ENCODE measurements around the gene CRACR2A.

CRACR2A gene

DNA sequence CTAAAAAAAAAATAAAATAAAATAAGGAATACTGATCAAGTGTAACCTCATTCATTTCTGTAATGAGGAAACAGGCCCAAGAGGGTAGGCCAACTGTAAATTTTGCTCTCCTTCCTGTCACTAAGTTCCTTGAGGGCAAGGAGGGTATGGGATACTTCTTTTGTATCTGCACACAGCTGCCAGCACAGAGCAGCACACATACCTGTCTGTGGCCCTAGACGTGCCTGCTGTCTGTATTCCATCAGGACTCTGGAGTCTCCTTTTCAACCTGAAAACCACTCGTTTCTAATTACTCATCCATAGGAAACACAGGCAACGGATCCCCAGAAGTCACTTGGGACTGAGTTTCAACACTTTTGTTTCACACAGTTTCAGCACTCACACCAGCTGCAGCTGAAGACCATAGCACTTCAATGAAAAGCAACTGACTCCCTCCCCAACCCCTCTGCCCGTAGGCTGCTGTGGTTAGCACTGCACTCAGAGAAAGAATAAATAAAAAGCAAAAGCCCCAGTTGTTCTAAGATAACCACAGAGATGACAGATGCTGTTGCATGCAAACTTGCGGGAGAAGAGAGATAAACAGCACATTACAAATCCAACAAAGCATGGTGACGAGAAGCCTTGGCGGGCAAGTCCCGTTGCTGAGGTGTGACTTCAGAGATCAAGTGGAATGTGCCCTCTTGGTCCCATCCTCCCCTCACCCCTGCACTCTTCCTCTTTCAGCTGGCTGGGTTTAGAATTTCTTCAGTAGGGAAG is 24.9 kb downstream of the CRACR2A start:
- H3K4me3 ChIP-seq (ENCODE audit: low read depth, low read length), result peak overlapping the region; percentile 42
- TF ChIP-seq, protein P1, sequence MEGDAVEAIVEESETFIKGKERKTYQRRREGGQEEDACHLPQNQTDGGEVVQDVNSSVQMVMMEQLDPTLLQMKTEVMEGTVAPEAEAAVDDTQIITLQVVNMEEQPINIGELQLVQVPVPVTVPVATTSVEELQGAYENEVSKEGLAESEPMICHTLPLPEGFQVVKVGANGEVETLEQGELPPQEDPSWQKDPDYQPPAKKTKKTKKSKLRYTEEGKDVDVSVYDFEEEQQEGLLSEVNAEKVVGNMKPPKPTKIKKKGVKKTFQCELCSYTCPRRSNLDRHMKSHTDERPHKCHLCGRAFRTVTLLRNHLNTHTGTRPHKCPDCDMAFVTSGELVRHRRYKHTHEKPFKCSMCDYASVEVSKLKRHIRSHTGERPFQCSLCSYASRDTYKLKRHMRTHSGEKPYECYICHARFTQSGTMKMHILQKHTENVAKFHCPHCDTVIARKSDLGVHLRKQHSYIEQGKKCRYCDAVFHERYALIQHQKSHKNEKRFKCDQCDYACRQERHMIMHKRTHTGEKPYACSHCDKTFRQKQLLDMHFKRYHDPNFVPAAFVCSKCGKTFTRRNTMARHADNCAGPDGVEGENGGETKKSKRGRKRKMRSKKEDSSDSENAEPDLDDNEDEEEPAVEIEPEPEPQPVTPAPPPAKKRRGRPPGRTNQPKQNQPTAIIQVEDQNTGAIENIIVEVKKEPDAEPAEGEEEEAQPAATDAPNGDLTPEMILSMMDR (IDR thresholded peaks at IDR 0.05; ENCODE audit: low read depth, low read length), result no peak
- TF ChIP-seq, protein P2, sequence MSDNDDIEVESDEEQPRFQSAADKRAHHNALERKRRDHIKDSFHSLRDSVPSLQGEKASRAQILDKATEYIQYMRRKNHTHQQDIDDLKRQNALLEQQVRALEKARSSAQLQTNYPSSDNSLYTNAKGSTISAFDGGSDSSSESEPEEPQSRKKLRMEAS (IDR thresholded peaks at IDR 0.05; ENCODE audit: low read depth, low read length), result peak; percentile 47; the same call in 1 of the 2 replicates
- peak; percentile 96 for DNase-seq (ENCODE audit: low read depth)

DNA sequence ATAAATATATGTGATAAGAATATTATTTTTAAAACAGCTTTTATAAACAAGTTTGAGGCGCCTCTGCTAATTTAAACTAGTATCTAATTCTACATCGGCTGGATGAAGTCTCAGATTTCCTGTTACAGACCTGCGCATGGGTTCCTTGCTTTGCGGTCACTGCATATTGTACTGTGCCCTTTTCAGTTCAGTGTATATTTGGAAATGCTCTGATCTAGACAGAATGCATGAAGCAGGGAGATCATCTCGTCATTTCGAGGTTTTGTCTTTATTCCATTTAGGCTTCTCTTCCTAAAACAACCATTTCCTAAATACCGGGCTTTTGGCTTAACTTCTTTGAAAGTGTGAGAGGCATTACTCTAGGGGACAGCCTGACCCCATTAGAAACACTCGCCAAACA is 25.6 kb downstream of the CRACR2A start:
- TF ChIP-seq, protein P1 (IDR thresholded peaks at IDR 0.05; ENCODE audit: low read depth, low read length), result no peak
- no peak for TF ChIP-seq POLR2A (IDR thresholded peaks at IDR 0.05; ENCODE audit: extremely low read depth, insufficient read length)
- TF ChIP-seq, protein P2 (IDR thresholded peaks at IDR 0.05; ENCODE audit: low read depth, low read length), result no peak
- TF ChIP-seq MYC (IDR thresholded peaks at IDR 0.05; ENCODE audit: low read depth, low read length), result no peak
- peak; percentile 54 for DNase-seq (ENCODE audit: low read depth)
- peak overlapping the region; percentile 37 for H3K4me3 ChIP-seq (ENCODE audit: low read depth, low read length)

DNA sequence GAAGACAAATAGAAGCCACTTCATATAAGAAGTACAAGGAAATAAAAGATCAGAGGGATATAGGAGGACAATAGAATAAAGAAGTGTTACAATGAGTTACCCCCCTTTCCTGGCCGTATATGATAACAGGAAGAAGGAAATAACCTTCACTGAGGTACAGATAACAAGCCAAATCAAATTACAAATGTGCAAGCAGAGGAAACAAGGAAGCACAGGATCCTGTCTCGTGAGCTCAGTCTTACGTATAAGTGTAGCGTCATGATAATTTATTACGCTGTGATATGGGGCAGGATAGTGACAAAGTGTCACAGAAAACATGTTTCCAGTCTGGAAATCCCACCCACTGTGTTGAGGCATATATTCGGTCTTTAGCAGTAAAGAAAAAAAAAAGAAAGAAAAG is 26.5 kb downstream of the CRACR2A start:
- TF ChIP-seq MYC (IDR thresholded peaks at IDR 0.05; ENCODE audit: low read depth, low read length) (no peak), POLR2A (IDR thresholded peaks at IDR 0.05; ENCODE audit: extremely low read depth, insufficient read length) (no peak)
- TF ChIP-seq, protein P2 (IDR thresholded peaks at IDR 0.05; ENCODE audit: low read depth, low read length), result no peak
- TF ChIP-seq, protein P1 (IDR thresholded peaks at IDR 0.05; ENCODE audit: low read depth, low read length), result no peak
- peak; percentile 29 for DNase-seq (ENCODE audit: low read depth)
- no peak overlapping the region for H3K4me3 ChIP-seq (ENCODE audit: low read depth, low read length)

DNA sequence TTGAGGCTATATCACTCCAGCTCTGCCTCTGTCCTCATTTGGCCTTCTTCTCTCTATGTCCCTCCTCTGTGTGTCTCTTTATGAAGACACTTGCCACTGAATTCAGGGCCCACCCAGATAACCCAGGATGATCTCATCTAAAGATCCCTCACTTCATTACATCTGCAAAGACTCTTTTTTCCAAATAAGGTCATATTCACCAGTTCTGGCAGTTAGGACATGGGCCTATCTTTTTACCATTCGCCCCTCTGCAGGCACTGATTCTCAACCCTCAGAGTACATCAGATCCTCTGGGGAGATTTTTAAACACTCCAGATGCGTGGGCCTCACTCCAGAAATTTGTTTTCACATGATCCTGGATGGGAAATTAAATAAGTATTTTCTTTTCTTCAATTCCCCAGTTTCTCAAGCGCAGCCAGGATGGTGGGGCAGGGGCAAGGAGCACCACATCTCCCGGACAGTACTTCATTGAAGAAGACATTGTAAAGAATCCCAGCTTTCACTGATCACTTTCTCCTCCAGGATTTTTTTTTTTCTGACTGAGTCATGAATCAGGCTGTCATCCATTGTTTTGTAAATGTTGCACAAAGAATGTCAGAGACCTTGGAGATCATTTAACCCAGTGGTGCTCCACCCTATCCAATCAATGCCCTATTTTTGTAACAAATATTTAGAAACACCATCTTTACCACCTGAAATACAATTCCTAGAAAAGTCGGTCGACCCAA is 27.4 kb downstream of the CRACR2A start:
- H3K4me3 ChIP-seq (ENCODE audit: low read depth, low read length), result no peak overlapping the region
- DNase-seq (ENCODE audit: low read depth), result no peak
- TF ChIP-seq, protein P1 (IDR thresholded peaks at IDR 0.05; ENCODE audit: low read depth, low read length), result no peak
- no peak for TF ChIP-seq POLR2A (IDR thresholded peaks at IDR 0.05; ENCODE audit: extremely low read depth, insufficient read length)
- TF ChIP-seq MYC (IDR thresholded peaks at IDR 0.05; ENCODE audit: low read depth, low read length), result no peak
- TF ChIP-seq, protein P2 (IDR thresholded peaks at IDR 0.05; ENCODE audit: low read depth, low read length), result no peak

DNA sequence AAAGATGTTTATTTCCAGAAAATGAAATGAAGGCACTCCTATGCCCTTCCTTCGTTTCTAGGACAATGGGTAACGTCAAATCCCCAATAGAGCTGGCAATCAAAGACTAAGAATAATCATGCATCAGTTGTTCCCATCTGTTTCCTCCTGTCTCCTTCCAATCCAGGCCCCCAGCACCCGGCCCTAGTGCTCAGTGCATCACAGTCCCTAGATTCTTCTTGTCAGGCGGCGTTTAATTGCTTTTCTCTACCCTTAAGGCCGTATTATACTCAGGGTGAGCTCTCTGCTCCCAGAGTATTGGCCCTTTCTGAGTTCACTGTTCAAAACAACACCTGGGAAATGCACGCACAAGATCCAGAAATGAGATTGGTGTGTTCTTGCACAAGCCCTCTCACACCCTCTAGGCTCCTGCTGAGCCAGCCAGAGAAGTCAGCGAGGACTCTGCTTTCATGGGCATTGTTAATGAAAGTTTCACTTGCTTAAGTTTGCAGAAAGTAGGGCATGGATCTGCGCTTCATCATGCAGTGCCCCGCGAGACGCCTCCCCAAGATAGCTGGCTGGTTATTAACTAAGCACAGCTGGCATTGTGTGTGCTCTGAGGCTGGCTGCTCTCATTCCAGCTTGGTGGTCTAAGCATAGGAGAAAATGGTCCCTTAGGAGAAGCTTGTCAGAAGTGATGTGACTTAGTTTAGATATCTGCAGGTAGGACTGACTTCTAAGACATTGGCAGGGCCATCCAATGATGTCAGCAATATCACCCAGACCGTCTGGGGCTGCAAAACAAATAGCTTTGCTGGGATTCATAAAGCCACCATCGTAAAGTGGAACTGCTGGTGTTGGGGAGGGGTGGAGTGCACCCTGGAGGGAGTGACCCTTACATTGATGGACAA is 28.7 kb downstream of the CRACR2A start:
- H3K4me3 ChIP-seq (ENCODE audit: low read depth, low read length), result no peak overlapping the region
- TF ChIP-seq, protein P2 (IDR thresholded peaks at IDR 0.05; ENCODE audit: low read depth, low read length), result no peak
- TF ChIP-seq POLR2A (IDR thresholded peaks at IDR 0.05; ENCODE audit: extremely low read depth, insufficient read length), result no peak
- TF ChIP-seq, protein P1 (IDR thresholded peaks at IDR 0.05; ENCODE audit: low read depth, low read length), result no peak
- TF ChIP-seq MYC (IDR thresholded peaks at IDR 0.05; ENCODE audit: low read depth, low read length), result no peak
- DNase-seq (ENCODE audit: low read depth), result no peak

Measured in NB4 (cell line).